Osteoblast (primary cell): ENCODE results near the gene SVOP. TPM values are rescaled to one million over a fixed set of nuclear protein-coding genes. Genes with fewer than 3 reads are reported as not detected.

Source experiments
- DNase-seq: peaks from one replicate; pipeline ENCODE4 v3.0.0; 2011; ENCODE audit warnings: low spot score, mixed read lengths; ENCODE audit not compliant: insufficient read length; ENCODE audit errors: missing footprints
- H2AFZ ChIP-seq: 2 replicates; pipeline ENCODE4 v1.6.0; 2011; ENCODE audit warnings: mild to moderate bottlenecking, low read length
- H3K27ac ChIP-seq: 2 replicates; pipeline ENCODE4 v1.5.1; 2011; ENCODE audit warnings: mild to moderate bottlenecking, low read depth, low read length, moderate library complexity
- H3K27me3 ChIP-seq: 2 replicates; pipeline ENCODE4 v1.6.0; 2012; ENCODE audit warnings: mild to moderate bottlenecking, control low read depth, inconsistent platforms, low read length, moderate library complexity; ENCODE audit not compliant: insufficient read depth
- H3K36me3 ChIP-seq: 2 replicates; pipeline ENCODE4 v1.5.1; 2011; ENCODE audit warnings: mild to moderate bottlenecking, low read length, control low read depth, moderate library complexity; ENCODE audit not compliant: insufficient read depth
- H3K4me1 ChIP-seq: 2 replicates; pipeline ENCODE4 v1.5.1; 2011; ENCODE audit warnings: mild to moderate bottlenecking, low read length, control low read depth, moderate library complexity; ENCODE audit not compliant: insufficient read depth
- H3K4me2 ChIP-seq: 2 replicates; pipeline ENCODE4 v1.6.0; 2011; ENCODE audit warnings: mild to moderate bottlenecking, low read length; ENCODE audit not compliant: insufficient read depth
- H3K4me3 ChIP-seq: fragments of 200-600 bp; sonication (generic); 3 replicates; pipeline ENCODE4 v1.5.1; 2012; ENCODE audit warnings: mild to moderate bottlenecking, low read length, inconsistent platforms; ENCODE audit not compliant: insufficient read depth
- H3K79me2 ChIP-seq: 2 replicates; pipeline ENCODE4 v1.6.0; 2012; ENCODE audit warnings: mild to moderate bottlenecking, low read length, control low read depth, inconsistent platforms; ENCODE audit not compliant: insufficient read depth
- H3K9me3 ChIP-seq: 2 replicates; pipeline ENCODE4 v1.5.1; 2011; ENCODE audit warnings: low read depth, low read length, control low read depth
- H4K20me1 ChIP-seq: 2 replicates; pipeline ENCODE4 v1.6.0; 2012; ENCODE audit warnings: mild to moderate bottlenecking, low read length, control low read depth; ENCODE audit not compliant: insufficient read depth
- total RNA-seq: library from RNA; depleted of rRNA; stranded (reverse); fragments of >200 nt; gene quantifications from 2 replicates; pipeline ENCODE4 v1.2.3, GENCODE V29; 2012
- TF ChIP-seq, protein P1 (sequence below): IDR thresholded peaks from 2 replicates; pipeline ENCODE4 v1.5.1; 2011; ENCODE audit warnings: mild to moderate bottlenecking, low read depth, low read length, moderate library complexity; ENCODE audit errors: extremely low read depth

SVOP gene
- total RNA-seq, 1 donor, result not detected

DNA sequence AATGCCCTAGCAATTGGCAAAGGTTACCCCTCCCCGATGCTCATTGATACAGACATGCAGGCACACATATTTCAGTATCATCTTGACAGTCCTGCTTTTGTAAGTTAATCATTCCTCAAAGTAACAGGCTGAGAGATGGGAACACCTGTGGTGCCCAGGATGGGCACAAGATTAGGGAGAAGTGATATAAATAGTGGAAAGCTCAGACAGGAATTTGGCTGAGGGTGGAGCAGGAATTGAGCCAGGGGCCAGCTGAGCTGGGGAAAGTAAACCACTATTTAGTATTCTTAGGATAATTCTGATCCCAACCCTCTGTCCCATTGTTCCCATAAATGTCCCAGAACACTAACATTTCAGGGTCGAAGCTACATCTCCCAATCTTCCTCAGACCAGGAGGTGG, 102.7 kb downstream of the SVOP start:
- Histone ChIP-seq H3K4me2 (no peak overlapping the region), H3K79me2 (no peaks in the 10 kb centered on the region), H2AFZ (no peak overlapping the region), H3K27ac (no peak overlapping the region), H3K4me3 (no peak overlapping the region), H3K36me3 (no peaks in the 10 kb centered on the region), H4K20me1 (no peaks in the 10 kb centered on the region), H3K27me3 (peaks cover 3% of the 10 kb centered on the region), H3K9me3 (no peaks in the 10 kb centered on the region), H3K4me1 (peaks cover 6% of the 10 kb centered on the region)
- TF ChIP-seq, protein P1, sequence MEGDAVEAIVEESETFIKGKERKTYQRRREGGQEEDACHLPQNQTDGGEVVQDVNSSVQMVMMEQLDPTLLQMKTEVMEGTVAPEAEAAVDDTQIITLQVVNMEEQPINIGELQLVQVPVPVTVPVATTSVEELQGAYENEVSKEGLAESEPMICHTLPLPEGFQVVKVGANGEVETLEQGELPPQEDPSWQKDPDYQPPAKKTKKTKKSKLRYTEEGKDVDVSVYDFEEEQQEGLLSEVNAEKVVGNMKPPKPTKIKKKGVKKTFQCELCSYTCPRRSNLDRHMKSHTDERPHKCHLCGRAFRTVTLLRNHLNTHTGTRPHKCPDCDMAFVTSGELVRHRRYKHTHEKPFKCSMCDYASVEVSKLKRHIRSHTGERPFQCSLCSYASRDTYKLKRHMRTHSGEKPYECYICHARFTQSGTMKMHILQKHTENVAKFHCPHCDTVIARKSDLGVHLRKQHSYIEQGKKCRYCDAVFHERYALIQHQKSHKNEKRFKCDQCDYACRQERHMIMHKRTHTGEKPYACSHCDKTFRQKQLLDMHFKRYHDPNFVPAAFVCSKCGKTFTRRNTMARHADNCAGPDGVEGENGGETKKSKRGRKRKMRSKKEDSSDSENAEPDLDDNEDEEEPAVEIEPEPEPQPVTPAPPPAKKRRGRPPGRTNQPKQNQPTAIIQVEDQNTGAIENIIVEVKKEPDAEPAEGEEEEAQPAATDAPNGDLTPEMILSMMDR, result no peak
- peak; percentile 31 for DNase-seq

DNA sequence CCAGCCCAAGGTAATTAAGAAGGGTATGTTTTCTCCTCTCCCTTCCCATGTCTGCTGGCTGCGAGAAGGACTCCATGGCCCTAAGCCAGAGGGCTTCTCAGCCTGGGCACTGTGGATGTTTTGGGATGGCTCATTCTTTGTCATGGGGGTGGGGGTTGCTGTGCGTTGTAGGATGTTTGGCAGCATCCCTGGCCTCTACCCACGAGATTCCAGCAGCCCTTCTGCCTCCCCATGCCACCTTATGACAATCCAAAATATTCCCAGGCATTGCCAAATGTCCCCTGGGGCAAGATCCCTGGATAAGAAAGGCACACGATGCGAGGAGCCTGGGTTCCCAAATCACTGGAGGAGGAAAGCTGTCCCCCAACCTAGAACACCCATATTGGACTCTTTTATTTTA, 104.5 kb downstream of the SVOP start:
- no peaks in the 10 kb centered on the region for H3K27me3 ChIP-seq
- no peak overlapping the region for H3K4me2 ChIP-seq
- no peaks in the 10 kb centered on the region for H4K20me1 ChIP-seq
- DNase-seq, result no peak
- no peak overlapping the region for H3K27ac ChIP-seq
- TF ChIP-seq, protein P1, result no peak
- no peaks in the 10 kb centered on the region for H3K9me3 ChIP-seq
- H2AFZ ChIP-seq, result no peak overlapping the region
- H3K4me1 ChIP-seq, result peaks cover 6% of the 10 kb centered on the region
- H3K4me3 ChIP-seq, result no peak overlapping the region
- no peaks in the 10 kb centered on the region for H3K79me2 ChIP-seq
- H3K36me3 ChIP-seq, result no peaks in the 10 kb centered on the region

DNA sequence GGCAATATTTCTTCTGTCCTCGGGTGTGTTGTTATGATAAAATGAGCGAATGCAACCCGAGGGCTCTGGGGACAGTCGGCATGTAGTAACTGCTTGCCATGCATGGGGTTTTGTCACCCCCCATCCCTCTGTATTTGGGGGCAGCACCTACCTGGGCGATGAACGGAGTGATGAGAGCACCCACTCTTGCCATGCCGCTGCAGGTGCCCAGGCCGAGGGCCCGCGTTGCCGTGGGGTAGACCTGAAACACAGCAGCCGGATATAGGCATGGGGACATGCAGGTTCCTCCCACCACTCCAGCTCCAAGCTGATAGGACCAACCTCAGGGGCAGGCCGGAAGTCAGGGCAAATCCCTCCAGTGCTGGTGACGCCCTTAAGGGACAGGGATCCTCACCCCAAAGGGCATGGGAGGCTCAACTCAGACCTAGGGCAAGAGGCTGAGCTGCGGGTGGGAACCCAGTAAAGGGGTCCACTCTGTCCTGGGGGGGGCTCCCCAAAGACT, 105.2 kb downstream of the SVOP start:
- Histone ChIP-seq H3K36me3 (no peaks in the 10 kb centered on the region), H3K4me2 (no peak overlapping the region), H3K27me3 (no peaks in the 10 kb centered on the region), H3K27ac (no peak overlapping the region), H4K20me1 (no peaks in the 10 kb centered on the region), H3K79me2 (no peaks in the 10 kb centered on the region), H2AFZ (no peak overlapping the region), H3K4me1 (peaks cover 6% of the 10 kb centered on the region), H3K4me3 (no peak overlapping the region), H3K9me3 (no peaks in the 10 kb centered on the region)
- DNase-seq, result no peak
- TF ChIP-seq, protein P1, result no peak

DNA sequence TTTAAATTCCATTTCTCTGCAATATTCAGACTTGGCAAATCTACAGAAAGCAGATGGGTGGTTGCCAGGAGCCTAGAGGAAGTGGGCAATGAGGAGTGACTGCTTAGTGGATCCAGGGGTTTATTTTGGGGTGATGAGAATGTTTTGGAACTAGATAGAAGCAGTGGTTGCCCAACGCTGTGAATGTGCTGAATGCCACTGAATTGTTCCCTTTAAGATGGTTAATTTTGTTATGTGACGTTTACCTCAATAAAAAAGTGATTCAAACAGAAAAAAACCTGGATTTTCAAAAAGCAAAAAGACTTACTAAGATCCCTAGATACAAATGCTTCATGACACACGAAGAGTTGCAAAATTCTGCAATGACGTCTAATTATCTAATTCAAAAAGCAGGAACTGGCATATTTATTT, 106.7 kb downstream of the SVOP start:
- TF ChIP-seq, protein P1, result no peak
- H3K4me2 ChIP-seq, result peak overlapping the region; percentile 23
- peak; percentile 17 for DNase-seq
- H3K36me3 ChIP-seq, result no peaks in the 10 kb centered on the region
- H3K27me3 ChIP-seq, result no peaks in the 10 kb centered on the region
- H3K27ac ChIP-seq, result no peak overlapping the region
- H3K4me1 ChIP-seq, result peaks cover 6% of the 10 kb centered on the region
- H3K79me2 ChIP-seq, result no peaks in the 10 kb centered on the region
- H2AFZ ChIP-seq, result no peak overlapping the region
- no peaks in the 10 kb centered on the region for H3K9me3 ChIP-seq
- no peaks in the 10 kb centered on the region for H4K20me1 ChIP-seq
- H3K4me3 ChIP-seq, result no peak overlapping the region
